ENCODE data around the gene SH2D4B.

DNA sequence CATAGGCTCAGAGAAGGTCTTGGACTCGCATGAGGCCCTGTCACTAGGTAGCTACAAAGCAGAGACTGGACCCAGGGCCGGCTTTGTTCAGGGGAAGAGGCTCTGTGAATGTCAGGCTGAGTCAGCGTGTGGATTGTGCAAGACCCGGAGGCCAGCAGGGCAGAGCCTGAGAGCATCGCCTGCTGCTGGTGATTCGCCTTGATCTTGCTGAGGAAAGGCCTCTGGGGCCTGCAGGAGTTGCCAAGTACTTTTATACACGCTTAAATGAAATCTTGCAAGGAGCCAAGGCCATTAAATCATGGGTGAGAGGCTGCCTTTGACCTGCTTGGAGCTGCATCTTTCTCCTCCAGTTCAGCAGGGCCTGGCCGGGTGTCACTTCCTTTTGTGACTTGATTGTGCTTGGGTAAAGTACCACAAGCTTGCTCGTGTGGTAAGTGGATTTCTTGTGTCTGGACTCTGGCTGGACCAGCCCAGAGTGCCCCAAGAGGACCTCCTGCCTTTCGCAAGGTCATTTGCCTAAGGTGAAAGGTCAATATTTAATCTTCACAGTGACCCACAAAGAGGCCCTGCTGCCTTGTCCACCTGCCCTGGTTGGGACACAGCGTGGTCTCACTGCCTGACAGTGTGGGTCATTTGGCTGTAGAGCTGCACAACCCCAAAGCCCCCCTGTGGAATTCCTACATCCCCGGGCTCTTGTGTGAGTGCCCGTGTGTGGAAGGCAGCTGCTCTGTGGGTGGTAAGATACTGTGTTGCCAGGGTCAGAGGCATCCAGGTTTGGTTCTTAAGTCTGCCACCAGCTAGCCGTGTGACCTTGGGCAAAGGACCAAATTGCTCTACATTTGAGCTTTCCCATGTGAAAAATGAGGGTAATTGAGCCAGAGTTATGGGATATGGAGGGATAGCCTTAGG lies 38.6 kb upstream of the SH2D4B start:
- TF ChIP-seq, protein P1, sequence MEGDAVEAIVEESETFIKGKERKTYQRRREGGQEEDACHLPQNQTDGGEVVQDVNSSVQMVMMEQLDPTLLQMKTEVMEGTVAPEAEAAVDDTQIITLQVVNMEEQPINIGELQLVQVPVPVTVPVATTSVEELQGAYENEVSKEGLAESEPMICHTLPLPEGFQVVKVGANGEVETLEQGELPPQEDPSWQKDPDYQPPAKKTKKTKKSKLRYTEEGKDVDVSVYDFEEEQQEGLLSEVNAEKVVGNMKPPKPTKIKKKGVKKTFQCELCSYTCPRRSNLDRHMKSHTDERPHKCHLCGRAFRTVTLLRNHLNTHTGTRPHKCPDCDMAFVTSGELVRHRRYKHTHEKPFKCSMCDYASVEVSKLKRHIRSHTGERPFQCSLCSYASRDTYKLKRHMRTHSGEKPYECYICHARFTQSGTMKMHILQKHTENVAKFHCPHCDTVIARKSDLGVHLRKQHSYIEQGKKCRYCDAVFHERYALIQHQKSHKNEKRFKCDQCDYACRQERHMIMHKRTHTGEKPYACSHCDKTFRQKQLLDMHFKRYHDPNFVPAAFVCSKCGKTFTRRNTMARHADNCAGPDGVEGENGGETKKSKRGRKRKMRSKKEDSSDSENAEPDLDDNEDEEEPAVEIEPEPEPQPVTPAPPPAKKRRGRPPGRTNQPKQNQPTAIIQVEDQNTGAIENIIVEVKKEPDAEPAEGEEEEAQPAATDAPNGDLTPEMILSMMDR (conservative IDR thresholded peaks at IDR 0.05; ENCODE audit: low read depth, low read length) = no peak
- TF ChIP-seq EZH2 (IDR thresholded peaks at IDR 0.05; ENCODE audit: low read length, unreplicated experiment) = no peak

Data from PC-3 (cell line).